Measurements from ENCODE around the gene RAD51B.

RAD51B gene

DNA sequence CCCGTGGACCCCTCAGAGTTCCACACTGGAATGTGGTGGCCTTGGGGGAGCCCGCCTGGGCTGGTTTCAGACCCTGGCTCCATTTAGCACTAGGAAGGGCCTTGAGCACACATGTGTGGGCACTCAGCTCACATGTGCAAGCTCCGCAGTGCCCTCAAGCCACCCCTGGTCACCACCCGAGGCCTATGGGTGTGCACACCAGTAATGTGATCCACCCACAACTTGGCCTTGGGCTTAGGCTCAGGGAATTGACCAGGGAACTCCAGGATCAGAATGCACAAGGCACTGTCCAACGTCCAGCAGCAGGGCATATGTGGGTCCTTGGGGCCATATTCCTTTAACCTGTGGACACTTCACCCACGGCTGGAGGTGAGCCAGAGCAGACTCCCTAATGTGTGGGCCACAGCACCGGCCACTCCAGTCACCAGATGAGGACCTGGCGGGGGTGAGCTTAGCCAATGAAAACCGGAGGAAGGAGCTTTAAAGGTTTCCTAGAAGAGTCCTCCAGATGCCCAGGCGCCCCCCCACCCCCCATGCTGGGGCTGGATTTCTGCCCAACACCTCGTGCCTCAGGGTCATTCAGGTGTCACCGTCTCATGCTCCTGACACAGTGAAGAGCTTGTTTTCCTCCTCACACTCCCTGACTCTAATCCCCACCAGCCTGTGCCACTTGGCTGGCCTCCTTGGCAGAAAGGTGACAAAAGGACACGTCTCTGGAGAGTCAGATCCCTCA lies 764.1 kb downstream of the RAD51B start:
- Histone ChIP-seq H2AFZ (no peak overlapping the region), H3K4me1 (no peaks in the 10 kb centered on the region), H3K4me2 (ENCODE audit: low read length) (no peak overlapping the region), H3K4me3 (ENCODE audit: low read depth, low read length) (no peak overlapping the region), H3K36me3 (ENCODE audit: control insufficient read depth, insufficient read depth, low read length) (no peaks in the 10 kb centered on the region), H3K9me3 (ENCODE audit: control insufficient read depth, low read length) (no peaks in the 10 kb centered on the region), H3K27me3 (ENCODE audit: control insufficient read depth, insufficient read depth, low read length) (no peaks in the 10 kb centered on the region), H3K27ac (no peak overlapping the region), H3K79me2 (no peaks in the 10 kb centered on the region), H3K9ac (no peak overlapping the region)
- TF ChIP-seq, protein P1, sequence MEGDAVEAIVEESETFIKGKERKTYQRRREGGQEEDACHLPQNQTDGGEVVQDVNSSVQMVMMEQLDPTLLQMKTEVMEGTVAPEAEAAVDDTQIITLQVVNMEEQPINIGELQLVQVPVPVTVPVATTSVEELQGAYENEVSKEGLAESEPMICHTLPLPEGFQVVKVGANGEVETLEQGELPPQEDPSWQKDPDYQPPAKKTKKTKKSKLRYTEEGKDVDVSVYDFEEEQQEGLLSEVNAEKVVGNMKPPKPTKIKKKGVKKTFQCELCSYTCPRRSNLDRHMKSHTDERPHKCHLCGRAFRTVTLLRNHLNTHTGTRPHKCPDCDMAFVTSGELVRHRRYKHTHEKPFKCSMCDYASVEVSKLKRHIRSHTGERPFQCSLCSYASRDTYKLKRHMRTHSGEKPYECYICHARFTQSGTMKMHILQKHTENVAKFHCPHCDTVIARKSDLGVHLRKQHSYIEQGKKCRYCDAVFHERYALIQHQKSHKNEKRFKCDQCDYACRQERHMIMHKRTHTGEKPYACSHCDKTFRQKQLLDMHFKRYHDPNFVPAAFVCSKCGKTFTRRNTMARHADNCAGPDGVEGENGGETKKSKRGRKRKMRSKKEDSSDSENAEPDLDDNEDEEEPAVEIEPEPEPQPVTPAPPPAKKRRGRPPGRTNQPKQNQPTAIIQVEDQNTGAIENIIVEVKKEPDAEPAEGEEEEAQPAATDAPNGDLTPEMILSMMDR (IDR thresholded peaks at IDR 0.05) = no peak

GRCh38 chr14:68584786-68585185 lies 765.2 kb downstream of the RAD51B start:
- no peak overlapping the region for H3K4me2 ChIP-seq (ENCODE audit: low read length)
- TF ChIP-seq, protein P1 (IDR thresholded peaks at IDR 0.05) = no peak

DNA sequence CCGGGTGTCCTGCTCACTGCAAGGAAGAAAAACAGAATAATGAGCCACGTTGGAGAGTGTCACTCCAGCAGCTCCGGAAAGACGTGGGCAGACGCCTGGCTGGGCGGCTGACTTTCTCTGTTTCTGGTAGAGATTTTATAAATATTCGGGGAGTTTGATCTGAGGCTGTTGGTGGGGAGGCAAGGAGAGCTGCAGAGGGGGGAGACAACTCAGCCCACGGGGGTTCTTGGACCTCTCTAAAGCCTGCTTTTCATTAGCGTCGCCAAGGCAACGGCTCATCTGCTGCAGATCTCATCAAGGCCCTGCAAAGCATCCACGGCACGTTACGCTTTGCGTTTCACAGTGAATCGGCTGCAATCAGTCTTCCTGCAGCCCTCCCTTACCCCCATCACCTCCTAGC lies 766.1 kb downstream of the RAD51B start:
- Histone ChIP-seq H3K36me3 (ENCODE audit: control insufficient read depth, insufficient read depth, low read length) (no peaks in the 10 kb centered on the region), H3K4me2 (ENCODE audit: low read length) (no peak overlapping the region), H3K4me1 (no peaks in the 10 kb centered on the region), H3K79me2 (no peaks in the 10 kb centered on the region), H3K9me3 (ENCODE audit: control insufficient read depth, low read length) (no peaks in the 10 kb centered on the region), H3K27me3 (ENCODE audit: control insufficient read depth, insufficient read depth, low read length) (no peaks in the 10 kb centered on the region), H2AFZ (no peak overlapping the region), H3K9ac (no peak overlapping the region), H3K27ac (no peak overlapping the region), H3K4me3 (ENCODE audit: low read depth, low read length) (no peak overlapping the region)
- TF ChIP-seq, protein P1 (IDR thresholded peaks at IDR 0.05) = no peak

More at GRCh38 chr14:68584786-68585185, 765.2 kb downstream of the RAD51B start:
- Histone ChIP-seq H3K27ac (no peak overlapping the region), H3K4me3 (ENCODE audit: low read depth, low read length) (no peak overlapping the region), H3K27me3 (ENCODE audit: control insufficient read depth, insufficient read depth, low read length) (no peaks in the 10 kb centered on the region), H3K4me1 (no peaks in the 10 kb centered on the region), H3K79me2 (no peaks in the 10 kb centered on the region), H3K9ac (no peak overlapping the region), H3K36me3 (ENCODE audit: control insufficient read depth, insufficient read depth, low read length) (no peaks in the 10 kb centered on the region), H3K9me3 (ENCODE audit: control insufficient read depth, low read length) (no peaks in the 10 kb centered on the region), H2AFZ (no peak overlapping the region)

- Histone ChIP-seq H3K4me2 (ENCODE audit: low read length) (no peak overlapping the region), H3K9ac (no peak overlapping the region), H3K9me3 (ENCODE audit: control insufficient read depth, low read length) (no peaks in the 10 kb centered on the region), H3K27ac (no peak overlapping the region), H2AFZ (no peak overlapping the region), H3K4me1 (no peaks in the 10 kb centered on the region), H3K4me3 (ENCODE audit: low read depth, low read length) (no peak overlapping the region), H3K79me2 (no peaks in the 10 kb centered on the region), H3K36me3 (ENCODE audit: control insufficient read depth, insufficient read depth, low read length) (no peaks in the 10 kb centered on the region), H3K27me3 (ENCODE audit: control insufficient read depth, insufficient read depth, low read length) (no peaks in the 10 kb centered on the region)
- TF ChIP-seq, protein P1 (IDR thresholded peaks at IDR 0.05) = no peak
These were observed 767.5 kb downstream of the RAD51B start for GRCh38 chr14:68586896-68587751.

Measured in parathyroid adenoma (tissue), 2 donors.